ENCODE data around the gene ESD.

GRCh38 chr13:46726347-46726746, 70.6 kb downstream of the ESD start:
- TF ChIP-seq, protein P1, sequence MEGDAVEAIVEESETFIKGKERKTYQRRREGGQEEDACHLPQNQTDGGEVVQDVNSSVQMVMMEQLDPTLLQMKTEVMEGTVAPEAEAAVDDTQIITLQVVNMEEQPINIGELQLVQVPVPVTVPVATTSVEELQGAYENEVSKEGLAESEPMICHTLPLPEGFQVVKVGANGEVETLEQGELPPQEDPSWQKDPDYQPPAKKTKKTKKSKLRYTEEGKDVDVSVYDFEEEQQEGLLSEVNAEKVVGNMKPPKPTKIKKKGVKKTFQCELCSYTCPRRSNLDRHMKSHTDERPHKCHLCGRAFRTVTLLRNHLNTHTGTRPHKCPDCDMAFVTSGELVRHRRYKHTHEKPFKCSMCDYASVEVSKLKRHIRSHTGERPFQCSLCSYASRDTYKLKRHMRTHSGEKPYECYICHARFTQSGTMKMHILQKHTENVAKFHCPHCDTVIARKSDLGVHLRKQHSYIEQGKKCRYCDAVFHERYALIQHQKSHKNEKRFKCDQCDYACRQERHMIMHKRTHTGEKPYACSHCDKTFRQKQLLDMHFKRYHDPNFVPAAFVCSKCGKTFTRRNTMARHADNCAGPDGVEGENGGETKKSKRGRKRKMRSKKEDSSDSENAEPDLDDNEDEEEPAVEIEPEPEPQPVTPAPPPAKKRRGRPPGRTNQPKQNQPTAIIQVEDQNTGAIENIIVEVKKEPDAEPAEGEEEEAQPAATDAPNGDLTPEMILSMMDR (IDR thresholded peaks at IDR 0.05 in 2 of 3, conservative IDR thresholded peaks at IDR 0.05 in 1 of 3; ENCODE audit: control insufficient read depth in 2 of 3, extremely low read depth in 1 of 3, insufficient read depth in 1 of 3, low read depth in 3 of 3, low read length in 3 of 3) = no peak
- TF ChIP-seq ATF7 (IDR thresholded peaks at IDR 0.05; ENCODE audit: low read depth) = no peak
- TF ChIP-seq, protein P2, sequence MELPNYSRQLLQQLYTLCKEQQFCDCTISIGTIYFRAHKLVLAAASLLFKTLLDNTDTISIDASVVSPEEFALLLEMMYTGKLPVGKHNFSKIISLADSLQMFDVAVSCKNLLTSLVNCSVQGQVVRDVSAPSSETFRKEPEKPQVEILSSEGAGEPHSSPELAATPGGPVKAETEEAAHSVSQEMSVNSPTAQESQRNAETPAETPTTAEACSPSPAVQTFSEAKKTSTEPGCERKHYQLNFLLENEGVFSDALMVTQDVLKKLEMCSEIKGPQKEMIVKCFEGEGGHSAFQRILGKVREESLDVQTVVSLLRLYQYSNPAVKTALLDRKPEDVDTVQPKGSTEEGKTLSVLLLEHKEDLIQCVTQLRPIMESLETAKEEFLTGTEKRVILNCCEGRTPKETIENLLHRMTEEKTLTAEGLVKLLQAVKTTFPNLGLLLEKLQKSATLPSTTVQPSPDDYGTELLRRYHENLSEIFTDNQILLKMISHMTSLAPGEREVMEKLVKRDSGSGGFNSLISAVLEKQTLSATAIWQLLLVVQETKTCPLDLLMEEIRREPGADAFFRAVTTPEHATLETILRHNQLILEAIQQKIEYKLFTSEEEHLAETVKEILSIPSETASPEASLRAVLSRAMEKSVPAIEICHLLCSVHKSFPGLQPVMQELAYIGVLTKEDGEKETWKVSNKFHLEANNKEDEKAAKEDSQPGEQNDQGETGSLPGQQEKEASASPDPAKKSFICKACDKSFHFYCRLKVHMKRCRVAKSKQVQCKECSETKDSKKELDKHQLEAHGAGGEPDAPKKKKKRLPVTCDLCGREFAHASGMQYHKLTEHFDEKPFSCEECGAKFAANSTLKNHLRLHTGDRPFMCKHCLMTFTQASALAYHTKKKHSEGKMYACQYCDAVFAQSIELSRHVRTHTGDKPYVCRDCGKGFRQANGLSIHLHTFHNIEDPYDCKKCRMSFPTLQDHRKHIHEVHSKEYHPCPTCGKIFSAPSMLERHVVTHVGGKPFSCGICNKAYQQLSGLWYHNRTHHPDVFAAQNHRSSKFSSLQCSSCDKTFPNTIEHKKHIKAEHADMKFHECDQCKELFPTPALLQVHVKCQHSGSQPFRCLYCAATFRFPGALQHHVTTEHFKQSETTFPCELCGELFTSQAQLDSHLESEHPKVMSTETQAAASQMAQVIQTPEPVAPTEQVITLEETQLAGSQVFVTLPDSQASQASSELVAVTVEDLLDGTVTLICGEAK (IDR thresholded peaks at IDR 0.05; ENCODE audit: borderline replicate concordance) = no peak
- TF ChIP-seq ZBED1 (IDR thresholded peaks at IDR 0.05; ENCODE audit: borderline replicate concordance) = no peak
- TF ChIP-seq POLR2A (IDR thresholded peaks at IDR 0.05; ENCODE audit: low read depth, low read length) = no peak
- TF ChIP-seq CEBPB (IDR thresholded peaks at IDR 0.05; ENCODE audit: borderline replicate concordance in 1 of 2, low read depth in 2 of 2, low read length in 2 of 2) = no peak
